Heart left ventricle (tissue), 16 donors: ENCODE results near the gene TRMT2A. TPM values are rescaled to one million over a fixed set of nuclear protein-coding genes. Genes with fewer than 3 reads are reported as not detected.
A peak's percentile ranks its signal among the peaks of the same experiment; 100 is the strongest.

Source experiments
- ATAC-seq, 4 donors: fragments of 200-7000 bp; cut with Tn5 transposase; one replicate each; pipeline ENCODE4 v1.9.1; 2020 to 2022; ENCODE audit warnings: moderate library complexity in 4 of 4, mild to moderate bottlenecking in 3 of 4, moderate number of reproducible peaks in 1 of 4
- DNase-seq, 5 donors: peaks; one replicate each; pipeline ENCODE4 v3.0.0-alpha.2; 2020
- H3K27ac ChIP-seq, 12 donors: fragments of 200-600 bp; sonication (generic) in 4 of 12; one replicate each; pipeline versions ENCODE4 v1.5.0 to v1.8.0; 2016 to 2022; ENCODE audit warnings: mild to moderate bottlenecking in 2 of 12
- H3K27me3 ChIP-seq, 9 donors: fragments of 200-600 bp; sonication (generic) in 2 of 9; one replicate each; pipeline versions ENCODE4 v1.5.1 to v1.8.0; 2016 to 2022; ENCODE audit warnings: mild to moderate bottlenecking in 3 of 9
- H3K36me3 ChIP-seq, 9 donors: fragments of 200-600 bp; sonication (generic) in 2 of 9; one replicate each; pipeline versions ENCODE4 v1.5.0 to v1.8.0; 2018 to 2022; ENCODE audit warnings: mild to moderate bottlenecking in 2 of 9
- H3K4me1 ChIP-seq, 12 donors: fragments of 200-600 bp; sonication (generic) in 4 of 12; one replicate each; pipeline versions ENCODE4 v1.5.0 to v1.8.0; 2016 to 2022; ENCODE audit warnings: mild to moderate bottlenecking in 3 of 12
- H3K4me3 ChIP-seq, 12 donors: fragments of 200-600 bp; sonication (generic) in 4 of 12; one replicate each; pipeline versions ENCODE4 v1.5.0 to v1.8.0; 2017 to 2022; ENCODE audit warnings: mild to moderate bottlenecking in 9 of 12, moderate library complexity in 4 of 12
- H3K9me3 ChIP-seq, 12 donors: fragments of 200-600 bp; sonication (generic) in 4 of 12; one replicate each; pipeline versions ENCODE4 v1.5.0 to v1.8.0; 2016 to 2022; ENCODE audit warnings: mild to moderate bottlenecking in 1 of 12
- CTCF ChIP-seq, 12 donors: fragments of 200-600 bp; sonication (generic) in 4 of 12; IDR thresholded peaks; one replicate each; pipeline versions ENCODE4 v1.5.0 to v1.8.0; 2018 to 2022; ENCODE audit warnings: antibody characterized with exemption in 12 of 12, mild to moderate bottlenecking in 5 of 12
- POLR2A ChIP-seq, 2 donors: fragments of 450-650 bp; IDR thresholded peaks; one replicate each; pipeline ENCODE4 v1.6.1; 2017; ENCODE audit warnings: antibody characterized with exemption in 2 of 2, mild to moderate bottlenecking in 2 of 2, moderate library complexity in 2 of 2
- WGBS, 4 donors: extraction: QIAGEN DNeasy Blood & Tissue Kit in 2 of 4; methylation state at CpG; one replicate each; pipeline versions ENCODE4 v1.1.5 to v1.1.7; 2013 to 2018; 5-methylcytosine and 5-hydroxymethylcytosine counted together
- intact Hi-C, 10 donors: fragments of 100-400 bp; cut with DNase I; formaldehyde crosslinking; loops; one replicate each; pipeline versions ENCODE4 v1.11.1 to v1.14.2; 2022
- long read RNA-seq, 3 donors: library from polyadenylated mRNA; unstranded; transcript quantifications; one replicate each; pipeline ENCODE4 v2.0.0, GENCODE V29; 2020 to 2021
- polyA plus RNA-seq, 2 donors: library from polyadenylated mRNA; stranded (reverse); fragments of 200-250 nt; gene quantifications; one replicate each; pipeline ENCODE4 v1.2.3, GENCODE V29; 2013
- total RNA-seq, 9 donors: library from RNA; depleted of rRNA in 2 of 9; stranded (reverse); fragments of >200 nt in 2 of 9; fragmentation: NEBNext Ultra II Directional in 3 of 9; extraction: Animal tissue kit (Norgen Biotek cat#: 25700) in 3 of 9; gene quantifications; one replicate each; pipeline versions ENCODE4 v1.1.0 to v1.2.4, GENCODE V29; 2016 to 2023
- donor health status: ischemic (EF 13 %, LVEDD 7.1; RV severe dilation, severe dysfunction).
- donor health status: healthy with polysubstance abuse.
- donor health status: DM: no; HTN: yes; CAD: no.
- donor health status: DM: no; HTN: no; CAD: no.
- donor health status: ischemic (EF 25% LVEDD 6.9; RV normal size, moderate dysfunction).
- donor health status: ischemic (EF 25% LVEDD 5.7; RV mildly dilated, moderate dysfunction).
- donor health status: healthy.
- donor health status: DM: yes; HTN: yes; CAD: no.
- donor health status: ischemic (EF 35%, LVEDD 5.7; RV mildly dilated, moderate dysfunction).
- donor health status: nonischemic (EF 11% LVEDD 7.7; RV severe dilation, severe dysfunction).
- donor health status: DM: yes; HTN: yes; CAD: no.
- donor health status: PGD.
- donor health status: ischemic (EF 29% LVEDD 5.4; RV normal size, mild dysfunction).
- donor health status: nonischemic (EF 23%, LVEDD 6.1; RV moderate dilation, normal function).

Gene TRMT2A, protein sequence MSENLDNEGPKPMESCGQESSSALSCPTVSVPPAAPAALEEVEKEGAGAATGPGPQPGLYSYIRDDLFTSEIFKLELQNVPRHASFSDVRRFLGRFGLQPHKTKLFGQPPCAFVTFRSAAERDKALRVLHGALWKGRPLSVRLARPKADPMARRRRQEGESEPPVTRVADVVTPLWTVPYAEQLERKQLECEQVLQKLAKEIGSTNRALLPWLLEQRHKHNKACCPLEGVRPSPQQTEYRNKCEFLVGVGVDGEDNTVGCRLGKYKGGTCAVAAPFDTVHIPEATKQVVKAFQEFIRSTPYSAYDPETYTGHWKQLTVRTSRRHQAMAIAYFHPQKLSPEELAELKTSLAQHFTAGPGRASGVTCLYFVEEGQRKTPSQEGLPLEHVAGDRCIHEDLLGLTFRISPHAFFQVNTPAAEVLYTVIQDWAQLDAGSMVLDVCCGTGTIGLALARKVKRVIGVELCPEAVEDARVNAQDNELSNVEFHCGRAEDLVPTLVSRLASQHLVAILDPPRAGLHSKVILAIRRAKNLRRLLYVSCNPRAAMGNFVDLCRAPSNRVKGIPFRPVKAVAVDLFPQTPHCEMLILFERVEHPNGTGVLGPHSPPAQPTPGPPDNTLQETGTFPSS
- 10 to 100 TPM; 18.2 to 31.3 (median 20.2) TPM for total RNA-seq
- 10 to 100 TPM; 15.8 to 30.1 TPM for polyA plus RNA-seq
- long read RNA-seq, donor 1, transcript TRMT2A-202 (13 exons, 2,928 nt): minor isoform, 6 of 46 reads
- long read RNA-seq, donor 1, transcript TRMT2A-201 (12 exons, 2,964 nt): major isoform, 15 of 46 reads
- long read RNA-seq, donor 1, partial matches to known transcripts: 2 of 46 reads
- long read RNA-seq, donor 1, other reads (novel, unspliced or antisense): 22 of 46 reads
- long read RNA-seq, donor 2, transcript TRMT2A-202 (13 exons, 2,928 nt): minor isoform, 12 of 108 reads
- long read RNA-seq, donor 2, transcript TRMT2A-201 (12 exons, 2,964 nt): major isoform, 42 of 108 reads
- long read RNA-seq, donor 2, partial matches to known transcripts: 8 of 108 reads
- long read RNA-seq, donor 2, other reads (novel, unspliced or antisense): 43 of 108 reads
- long read RNA-seq, donor 3, transcript TRMT2A-201 (12 exons, 2,964 nt): major isoform, 9 of 29 reads
- long read RNA-seq, donor 3, partial matches to known transcripts: 0 of 29 reads
- long read RNA-seq, donor 3, other reads (novel, unspliced or antisense): 18 of 29 reads

DNA sequence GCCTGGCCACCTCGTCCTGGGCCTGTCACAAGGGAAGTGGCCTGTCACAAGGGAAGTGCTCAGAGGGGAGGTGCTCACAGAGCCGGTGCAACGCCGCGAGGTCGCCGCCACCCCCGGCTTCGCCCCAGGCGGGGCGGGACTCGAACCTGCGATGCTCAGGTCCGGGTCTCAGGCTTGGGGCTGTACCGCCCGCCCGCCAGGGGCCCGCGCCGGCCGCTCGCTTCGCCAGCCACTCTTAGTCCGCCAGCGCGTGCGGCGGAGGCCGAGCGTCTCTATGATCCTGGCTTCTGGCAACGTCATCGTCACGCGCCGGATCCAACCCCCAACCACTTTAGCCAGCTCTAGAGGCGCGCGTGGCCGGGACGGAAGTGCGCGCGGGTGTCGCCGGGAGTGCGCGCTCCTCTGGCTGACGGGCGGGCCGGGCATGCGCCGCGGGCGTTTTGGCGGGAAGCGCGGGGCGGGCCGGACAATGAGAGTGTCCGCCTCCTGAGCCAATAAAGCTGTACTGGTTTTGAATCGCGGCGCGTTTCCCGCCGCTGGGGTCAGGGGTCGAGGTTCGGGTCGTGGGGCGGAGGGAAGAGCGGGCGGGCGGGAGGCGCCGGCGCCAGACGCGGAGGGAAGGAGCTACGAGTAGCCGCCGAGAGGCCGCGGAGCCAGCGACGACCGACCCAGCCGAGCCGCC, at the start of gene TRMT2A:
TSS of gene TRMT2A (minus strand) at position 276 of the 682 bp plus-strand sequence. CDS start 320 bp downstream, outside the sequence.
- Histone ChIP-seq H3K27me3 (no peaks in the 10 kb centered on the region), H3K27ac (peak within 1 kb of the TSS; percentile 49 to 93 (median 86)), H3K36me3 (peaks cover 0 to 70% (median 61%) of the 10 kb centered on the region in 9 donors), H3K4me3 (peak within 1 kb of the TSS; percentile 61 to 99 (median 85)), H3K4me1 (peaks cover 0 to 52% (median 30%) of the 10 kb centered on the region in 12 donors), H3K9me3 (no peaks in the 10 kb centered on the region)
- DNase-seq: peak; percentile 98 to 99 (median 98)
- peak; percentile 92 to 95 (median 92) for ATAC-seq
- intact Hi-C loops: loop anchor here in 5 of 10 donors (1.0 to 10.0 kb wide), 4 partner anchors 35 to 92 kb away; partner anchors contain the start of genes DGCR8 (in 4 of the 5) and TANGO2 (in 2 of the 5)
- TF ChIP-seq POLR2A (IDR thresholded peaks at IDR 0.05): peak in 1 of 2 donors; percentile 74
- TF ChIP-seq CTCF (IDR thresholded peaks at IDR 0.05): peak in 6 of 12 donors; percentile 20 to 57 (median 41)
- 0 to 1% (median 0%) methylated on average over 18 to 88 of the region's 88 CpGs for WGBS, 4 donors

- no peak for ATAC-seq
- intact Hi-C loops: no loop called here
Observed at GRCh38 chr22:20166703-20167102, 49.7 kb upstream of the TRMT2A start.

DNA sequence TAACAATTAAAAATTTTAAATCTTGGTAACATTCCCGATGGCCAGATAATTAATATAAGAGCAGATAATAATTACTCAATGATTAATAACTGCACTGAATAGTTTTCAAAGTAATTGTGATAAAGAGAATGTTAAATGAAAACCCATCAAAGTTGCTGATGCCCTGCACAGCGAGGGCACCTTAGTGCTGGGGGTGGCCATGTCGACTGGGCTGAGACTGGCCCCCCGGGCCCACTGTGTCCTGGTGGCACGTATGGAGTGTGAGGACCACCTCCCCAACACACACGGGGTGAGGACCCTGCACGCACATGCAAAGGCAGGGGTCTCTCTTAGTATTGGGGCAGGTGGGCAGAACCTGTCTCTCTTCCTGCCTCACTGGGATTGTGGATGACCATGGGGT, 48.9 kb upstream of the TRMT2A start:
- Histone ChIP-seq H3K9me3 (no peaks in the 10 kb centered on the region), H3K27ac (no peak overlapping the region), H3K4me3 (no peak overlapping the region), H3K27me3 (no peaks in the 10 kb centered on the region), H3K36me3 (no peaks in the 10 kb centered on the region), H3K4me1 (no peaks in the 10 kb centered on the region)
- no peak for ATAC-seq
- DNase-seq: no peak
- TF ChIP-seq POLR2A (IDR thresholded peaks at IDR 0.05) (no peak), CTCF (IDR thresholded peaks at IDR 0.05) (no peak)
- WGBS, 4 donors: 83 to 93% (median 85%) methylated on average over 7 of the region's 7 CpGs
- intact Hi-C loops: no loop called here

More at GRCh38 chr22:20166703-20167102, 49.7 kb upstream of the TRMT2A start:
- no peak for DNase-seq
- Histone ChIP-seq H3K4me1 (no peaks in the 10 kb centered on the region), H3K36me3 (no peaks in the 10 kb centered on the region), H3K27ac (no peak overlapping the region), H3K9me3 (no peaks in the 10 kb centered on the region), H3K4me3 (no peak overlapping the region), H3K27me3 (no peaks in the 10 kb centered on the region)
- 87 to 92% (median 89%) methylated on average over 7 to 9 of the region's 9 CpGs for WGBS, 4 donors
- TF ChIP-seq CTCF (IDR thresholded peaks at IDR 0.05): no peak
- no peak for TF ChIP-seq POLR2A (IDR thresholded peaks at IDR 0.05)
